ENCODE data around the gene FRYL.
"Not testable (repeated sequence)": the region's sequence is repeated elsewhere in the genome, so short reads cannot be mapped to it uniquely, and the experiment has no call there.

FRYL gene

DNA sequence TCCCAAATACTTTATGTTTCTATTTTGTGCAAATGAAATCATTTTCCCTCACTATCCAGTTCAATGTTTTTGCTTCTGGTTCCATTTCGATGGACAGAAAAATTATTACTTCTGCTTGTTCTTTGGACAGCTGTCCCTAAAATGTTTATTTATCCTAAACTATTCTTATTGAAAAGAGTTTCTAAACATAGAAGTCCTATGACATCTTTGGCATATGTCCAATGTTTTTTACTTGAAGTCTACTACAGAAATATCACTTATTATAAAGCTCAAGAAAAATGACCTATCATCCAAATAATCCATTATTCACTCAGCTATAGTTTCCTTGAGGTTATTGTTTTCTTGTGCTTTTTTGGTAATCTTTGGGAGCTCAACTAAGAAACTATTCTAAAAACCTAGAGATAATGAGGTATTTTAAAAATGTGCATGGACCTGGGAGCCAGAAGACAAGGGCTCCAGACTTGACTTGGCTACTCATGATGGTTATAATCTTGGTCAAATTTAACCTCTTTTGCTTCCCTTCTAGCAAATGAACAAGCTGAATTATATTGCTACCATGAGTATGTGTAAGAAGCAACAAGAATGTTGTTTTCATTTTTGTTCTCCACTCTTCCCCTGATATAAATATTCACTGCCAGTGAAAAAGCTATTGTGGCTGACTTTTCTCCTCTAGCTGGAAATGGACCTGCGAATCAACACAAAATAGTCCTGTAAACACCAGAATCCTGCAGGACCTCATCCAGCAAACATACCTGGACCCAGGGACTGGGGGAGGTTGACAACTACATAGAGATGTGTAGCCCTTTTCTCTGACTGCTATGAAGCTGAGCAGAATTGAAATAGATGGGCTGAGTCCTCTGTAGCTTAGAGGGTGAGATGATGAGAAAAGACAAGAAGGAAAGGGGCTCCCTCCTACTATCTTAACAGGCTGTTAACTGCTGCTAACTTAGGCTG is 137.4 kb downstream of the FRYL start:
- no peak for TF ChIP-seq ZFX (IDR thresholded peaks at IDR 0.05)
- TF ChIP-seq, protein P1, sequence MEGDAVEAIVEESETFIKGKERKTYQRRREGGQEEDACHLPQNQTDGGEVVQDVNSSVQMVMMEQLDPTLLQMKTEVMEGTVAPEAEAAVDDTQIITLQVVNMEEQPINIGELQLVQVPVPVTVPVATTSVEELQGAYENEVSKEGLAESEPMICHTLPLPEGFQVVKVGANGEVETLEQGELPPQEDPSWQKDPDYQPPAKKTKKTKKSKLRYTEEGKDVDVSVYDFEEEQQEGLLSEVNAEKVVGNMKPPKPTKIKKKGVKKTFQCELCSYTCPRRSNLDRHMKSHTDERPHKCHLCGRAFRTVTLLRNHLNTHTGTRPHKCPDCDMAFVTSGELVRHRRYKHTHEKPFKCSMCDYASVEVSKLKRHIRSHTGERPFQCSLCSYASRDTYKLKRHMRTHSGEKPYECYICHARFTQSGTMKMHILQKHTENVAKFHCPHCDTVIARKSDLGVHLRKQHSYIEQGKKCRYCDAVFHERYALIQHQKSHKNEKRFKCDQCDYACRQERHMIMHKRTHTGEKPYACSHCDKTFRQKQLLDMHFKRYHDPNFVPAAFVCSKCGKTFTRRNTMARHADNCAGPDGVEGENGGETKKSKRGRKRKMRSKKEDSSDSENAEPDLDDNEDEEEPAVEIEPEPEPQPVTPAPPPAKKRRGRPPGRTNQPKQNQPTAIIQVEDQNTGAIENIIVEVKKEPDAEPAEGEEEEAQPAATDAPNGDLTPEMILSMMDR (conservative IDR thresholded peaks at IDR 0.05): no peak
- H3K27ac ChIP-seq: no peak overlapping the region

DNA sequence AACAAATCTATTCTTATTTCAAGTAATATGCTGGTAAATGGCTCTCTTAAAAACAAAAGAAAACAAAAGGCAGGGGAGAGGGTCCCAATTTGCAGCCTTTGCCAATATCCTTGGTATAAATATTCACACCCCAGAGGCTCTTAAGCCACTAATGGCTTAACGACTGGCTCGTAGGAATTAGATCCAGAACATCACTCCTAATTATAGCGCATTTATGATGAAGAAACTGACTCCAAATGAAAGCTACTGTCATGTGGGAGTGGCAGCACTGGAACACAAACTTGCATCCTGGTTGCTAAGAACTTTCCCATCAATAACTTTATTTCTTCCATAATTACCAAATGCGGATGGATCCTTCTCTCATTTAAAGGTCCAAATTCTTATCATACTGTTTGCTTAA is 138.7 kb downstream of the FRYL start:
- no peak overlapping the region for H3K27ac ChIP-seq
- no peak for TF ChIP-seq ZFX (IDR thresholded peaks at IDR 0.05)
- TF ChIP-seq, protein P1 (conservative IDR thresholded peaks at IDR 0.05): no peak

DNA sequence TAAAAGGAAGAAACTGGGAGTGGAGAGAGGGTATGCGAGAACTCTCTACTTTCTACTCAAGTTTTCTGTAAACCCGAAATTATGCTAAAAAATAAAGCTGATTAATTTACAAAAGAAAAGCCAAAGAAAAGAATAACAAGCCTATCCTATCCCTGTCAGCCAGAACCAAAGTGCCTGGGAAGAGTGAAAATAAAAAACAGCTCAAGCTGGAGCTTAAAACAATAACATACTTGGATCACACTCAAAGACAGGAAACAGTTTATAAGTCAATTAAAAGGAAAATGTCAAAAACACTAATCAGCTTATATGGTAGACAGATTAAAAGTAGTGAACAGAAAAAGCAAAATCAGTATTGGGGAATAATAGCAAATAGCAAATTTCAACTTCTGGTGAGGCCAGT is 139.4 kb downstream of the FRYL start:
- no peak for TF ChIP-seq ZFX (IDR thresholded peaks at IDR 0.05)
- TF ChIP-seq, protein P1 (conservative IDR thresholded peaks at IDR 0.05): no peak
- no peak overlapping the region for H3K27ac ChIP-seq

DNA sequence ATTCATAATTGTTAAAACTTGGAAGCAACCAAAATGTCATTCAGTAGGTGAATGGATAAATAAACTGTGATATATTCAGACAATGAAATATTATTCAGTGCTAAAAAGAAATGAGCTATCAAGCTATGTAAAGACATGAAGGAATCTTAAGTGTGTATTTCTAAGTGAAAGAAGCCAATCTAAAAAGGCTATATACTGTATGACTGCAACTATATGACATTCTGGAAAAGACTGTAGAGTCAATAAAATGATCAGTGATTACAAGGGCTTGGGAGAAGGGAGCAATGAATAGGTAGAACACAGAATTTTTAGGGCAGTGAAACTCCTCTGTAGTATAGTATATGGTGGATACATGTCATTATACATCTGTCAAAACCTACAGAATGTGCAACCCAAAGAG is 139.9 kb downstream of the FRYL start:
- no peak overlapping the region for H3K27ac ChIP-seq
- TF ChIP-seq, protein P1 (conservative IDR thresholded peaks at IDR 0.05): no peak
- no peak for TF ChIP-seq ZFX (IDR thresholded peaks at IDR 0.05)

DNA sequence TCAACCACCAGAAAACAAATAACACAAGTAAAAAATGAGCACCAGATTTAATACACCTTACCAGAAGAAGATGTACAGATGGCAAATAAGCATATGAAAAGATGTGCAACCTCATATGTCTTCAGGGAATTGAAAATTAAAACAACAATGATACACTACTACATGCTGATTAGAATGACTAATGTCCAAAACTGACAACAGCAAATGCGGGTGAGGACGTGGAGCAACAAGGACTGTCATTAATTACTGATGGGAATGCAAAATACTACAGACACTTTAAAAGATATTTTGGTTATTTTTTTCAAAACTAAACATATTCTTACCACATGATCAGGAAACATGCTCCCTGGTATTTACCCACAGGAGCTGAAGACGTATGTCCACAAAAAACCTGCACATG is 140.3 kb downstream of the FRYL start:
- H3K27ac ChIP-seq: no peak overlapping the region
- TF ChIP-seq, protein P1 (conservative IDR thresholded peaks at IDR 0.05): no peak
- TF ChIP-seq ZFX (IDR thresholded peaks at IDR 0.05): no peak

DNA sequence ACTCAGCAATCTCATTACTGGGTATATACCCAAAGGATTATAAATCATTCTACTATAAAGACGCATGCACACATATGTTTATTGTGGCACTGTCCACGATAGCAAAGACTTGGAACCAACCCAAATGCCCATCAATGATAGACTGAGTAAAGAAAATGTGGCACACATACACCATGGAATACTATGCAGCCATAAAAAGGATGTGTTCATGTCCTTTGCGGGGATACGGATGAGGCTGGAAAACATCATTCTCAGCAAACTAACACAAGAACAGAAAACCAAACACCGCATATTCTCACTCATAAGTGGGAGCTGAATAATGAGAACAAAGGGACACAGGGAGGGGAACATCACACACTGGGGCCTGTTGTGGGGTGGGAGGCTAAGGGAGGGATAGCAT is 141.5 kb downstream of the FRYL start:
- H3K27ac ChIP-seq: not testable (repeated sequence)

DNA sequence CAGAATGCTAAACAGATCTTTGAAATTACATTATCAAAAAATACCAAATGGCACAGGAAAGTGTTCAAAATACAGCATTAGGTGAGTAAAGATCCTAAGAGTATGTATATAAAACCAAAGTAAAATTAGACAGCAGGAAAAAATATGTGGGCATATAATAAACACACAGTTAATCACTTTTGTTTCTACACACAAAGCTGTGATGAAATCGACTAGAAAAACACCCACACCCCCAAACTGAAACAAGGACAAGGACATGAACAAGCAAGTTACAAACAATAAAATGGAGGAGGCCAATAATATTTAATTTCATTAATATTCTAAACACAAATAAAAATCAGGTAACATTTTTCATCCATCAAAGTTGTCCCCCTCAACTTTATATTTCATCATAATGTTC is 143.2 kb downstream of the FRYL start:
- H3K27ac ChIP-seq: no peak overlapping the region
- no peak for TF ChIP-seq ZFX (IDR thresholded peaks at IDR 0.05)
- TF ChIP-seq, protein P1 (conservative IDR thresholded peaks at IDR 0.05): no peak

DNA sequence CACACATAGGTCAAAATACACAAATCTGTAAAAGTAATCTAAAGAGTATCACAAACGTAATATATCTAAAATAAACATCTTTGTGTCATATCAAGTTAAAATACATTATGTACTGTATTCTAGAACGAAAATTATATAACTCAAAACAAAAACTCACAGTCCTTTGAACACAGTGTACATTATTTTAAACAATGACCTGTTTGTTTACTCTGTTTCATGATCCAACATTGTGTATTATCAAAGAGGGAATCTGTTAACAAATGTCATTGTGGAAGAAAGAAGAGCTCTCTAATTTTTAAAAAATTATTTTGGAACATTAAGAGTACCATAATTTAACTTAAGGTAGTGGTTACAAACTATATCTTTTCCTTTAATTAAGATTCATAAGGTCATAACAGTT is 144.1 kb downstream of the FRYL start:
- no peak overlapping the region for H3K27ac ChIP-seq
- TF ChIP-seq, protein P1 (conservative IDR thresholded peaks at IDR 0.05): no peak
- TF ChIP-seq ZFX (IDR thresholded peaks at IDR 0.05): no peak
